ENCODE data around the gene SLC1A2.
A peak's percentile ranks its signal among the peaks of the same experiment; 100 is the strongest.

The SLC1A2 gene

GRCh38 chr11:35255514-35255913 is 163.8 kb downstream of the SLC1A2 start:
- TF ChIP-seq ZFP3 (CRISPR knock-in tag; IDR thresholded peaks at IDR 0.05) (no peak), GLIS3 (CRISPR knock-in tag; IDR thresholded peaks at IDR 0.05) (no peak), CREB5 (CRISPR knock-in tag; IDR thresholded peaks at IDR 0.05; ENCODE audit: low read depth) (no peak), PATZ1 (CRISPR knock-in tag; IDR thresholded peaks at IDR 0.05; ENCODE audit: borderline replicate concordance) (no peak), ESRRG (CRISPR knock-in tag; IDR thresholded peaks at IDR 0.05) (no peak), ISL1 (CRISPR knock-in tag; IDR thresholded peaks at IDR 0.05) (no peak), RARB (CRISPR knock-in tag; IDR thresholded peaks at IDR 0.05) (no peak)
- TF ChIP-seq, protein P1, sequence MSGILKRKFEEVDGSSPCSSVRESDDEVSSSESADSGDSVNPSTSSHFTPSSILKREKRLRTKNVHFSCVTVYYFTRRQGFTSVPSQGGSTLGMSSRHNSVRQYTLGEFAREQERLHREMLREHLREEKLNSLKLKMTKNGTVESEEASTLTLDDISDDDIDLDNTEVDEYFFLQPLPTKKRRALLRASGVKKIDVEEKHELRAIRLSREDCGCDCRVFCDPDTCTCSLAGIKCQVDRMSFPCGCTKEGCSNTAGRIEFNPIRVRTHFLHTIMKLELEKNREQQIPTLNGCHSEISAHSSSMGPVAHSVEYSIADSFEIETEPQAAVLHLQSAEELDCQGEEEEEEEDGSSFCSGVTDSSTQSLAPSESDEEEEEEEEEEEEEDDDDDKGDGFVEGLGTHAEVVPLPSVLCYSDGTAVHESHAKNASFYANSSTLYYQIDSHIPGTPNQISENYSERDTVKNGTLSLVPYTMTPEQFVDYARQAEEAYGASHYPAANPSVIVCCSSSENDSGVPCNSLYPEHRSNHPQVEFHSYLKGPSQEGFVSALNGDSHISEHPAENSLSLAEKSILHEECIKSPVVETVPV (CRISPR knock-in tag; IDR thresholded peaks at IDR 0.05), result no peak
- ATAC-seq, result no peak

DNA sequence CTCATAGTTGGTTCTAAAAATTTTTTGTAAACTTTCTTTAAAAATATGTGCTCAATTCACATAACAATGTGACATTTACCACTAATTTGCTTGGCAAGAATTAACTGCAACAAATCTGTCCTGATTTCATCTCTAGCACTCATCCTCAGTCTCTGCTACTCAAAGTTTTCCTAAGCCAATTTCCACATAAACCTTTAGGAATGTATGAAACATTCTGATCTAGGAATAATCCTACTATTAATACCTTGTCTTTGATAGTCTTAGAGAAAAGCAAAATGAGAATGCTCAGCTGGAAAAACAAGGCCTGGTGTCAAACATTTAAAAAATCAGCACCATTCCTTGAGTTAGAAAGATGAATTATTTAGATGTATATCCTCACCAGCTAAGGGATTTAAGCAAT is 166.1 kb downstream of the SLC1A2 start:
- TF ChIP-seq ISL1 (CRISPR knock-in tag; IDR thresholded peaks at IDR 0.05) (0 out of 2 replicates have a peak, but pooled peaks have one; percentile 12), POU6F1 (CRISPR knock-in tag; IDR thresholded peaks at IDR 0.05; ENCODE audit: borderline replicate concordance, low read depth) (no peak)
- ATAC-seq, result peak; percentile 66; the same call in 2 of the 3 replicates

DNA sequence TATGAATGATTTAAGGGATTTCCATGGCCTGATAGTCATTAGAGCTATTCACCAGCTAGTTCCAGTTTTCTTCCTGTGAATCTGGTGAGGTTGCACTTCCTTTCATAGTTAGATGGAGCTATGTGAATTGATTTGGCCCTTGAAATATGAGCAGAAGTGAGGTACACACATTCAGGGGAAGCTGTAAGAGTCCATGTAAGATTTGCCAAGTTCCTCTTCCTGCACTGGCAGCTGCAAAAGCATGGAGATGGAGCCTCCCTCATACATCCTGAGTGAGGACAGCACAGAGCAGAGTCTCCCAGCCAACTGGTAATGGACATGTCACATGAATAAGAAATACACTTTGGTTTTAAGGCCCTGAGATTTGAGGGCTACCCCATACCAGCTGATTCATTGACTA is 168.7 kb downstream of the SLC1A2 start:
- no peak for ATAC-seq
- TF ChIP-seq ISL1 (CRISPR knock-in tag; IDR thresholded peaks at IDR 0.05) (no peak), ZNF70 (CRISPR knock-in tag; IDR thresholded peaks at IDR 0.05) (no peak), ZFP30 (CRISPR knock-in tag; IDR thresholded peaks at IDR 0.05) (no peak), RARB (CRISPR knock-in tag; IDR thresholded peaks at IDR 0.05) (no peak)
- TF ChIP-seq, protein P1 (CRISPR knock-in tag; IDR thresholded peaks at IDR 0.05), result no peak

DNA sequence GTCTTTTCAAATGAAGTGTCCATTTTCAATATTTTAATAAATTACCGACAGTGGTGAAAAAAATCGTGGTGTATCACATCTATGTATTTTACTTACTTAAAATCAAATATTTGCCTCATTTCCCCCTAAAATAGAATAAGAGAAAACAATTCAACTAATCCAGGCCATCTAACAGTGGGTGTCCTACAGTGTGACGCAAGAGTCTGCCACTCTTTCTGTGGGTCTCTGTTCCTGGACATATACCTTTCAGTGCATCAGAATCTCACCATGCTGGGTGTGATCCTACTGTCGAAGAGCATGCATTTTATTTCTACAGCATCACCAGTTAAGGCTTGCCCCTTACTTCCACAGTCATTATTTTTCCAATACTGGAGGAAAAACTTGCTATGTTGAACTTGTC is 169.2 kb downstream of the SLC1A2 start:
- TF ChIP-seq ZC3H10 (CRISPR knock-in tag; IDR thresholded peaks at IDR 0.05) (no peak), ZNF8 (CRISPR knock-in tag; IDR thresholded peaks at IDR 0.05) (no peak)
- ATAC-seq, result no peak

DNA sequence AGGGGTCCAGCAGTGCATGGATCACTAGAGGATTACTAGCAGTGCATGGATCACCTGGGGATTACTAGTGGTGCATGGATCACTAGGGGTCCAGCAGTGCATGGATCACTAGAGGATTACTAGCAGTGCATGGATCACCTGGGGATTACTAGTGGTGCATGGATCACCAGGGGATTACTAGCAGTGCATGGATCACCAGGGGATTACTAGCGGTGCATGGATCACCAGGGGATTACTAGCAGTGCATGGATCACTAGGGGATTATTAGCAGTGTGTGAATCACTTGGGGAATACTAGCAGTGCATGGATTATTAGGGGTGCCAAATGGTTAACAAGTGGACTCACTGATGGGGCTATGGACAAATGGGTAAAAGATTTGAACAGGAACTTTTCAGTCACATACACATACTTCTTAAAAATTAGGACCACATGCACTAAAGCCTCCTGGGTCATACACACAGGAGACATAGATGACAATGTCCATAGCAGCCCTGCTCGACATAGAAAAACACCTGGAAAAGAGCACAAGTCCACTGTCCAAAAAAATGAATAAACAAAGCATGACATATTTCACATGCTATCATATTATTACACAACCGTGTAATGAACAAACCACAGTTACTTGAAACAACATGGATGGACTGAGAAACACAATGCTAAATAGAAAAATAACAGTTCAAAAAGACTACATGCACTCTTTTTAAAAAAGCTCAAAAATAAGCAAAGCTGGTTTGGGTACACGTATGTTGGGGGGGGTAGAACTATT is 170.6 kb downstream of the SLC1A2 start:
- TF ChIP-seq ZNF8 (CRISPR knock-in tag; IDR thresholded peaks at IDR 0.05), result no peak
- ATAC-seq, result no peak

GRCh38 chr11:35247863-35248262 is 171.5 kb downstream of the SLC1A2 start:
- ATAC-seq, result no peak
- TF ChIP-seq CSDC2 (CRISPR knock-in tag; IDR thresholded peaks at IDR 0.05), result no peak
- no peak for TF ChIP-seq RARB (CRISPR knock-in tag; IDR thresholded peaks at IDR 0.05)
- no peak for TF ChIP-seq TCF4 (CRISPR knock-in tag; IDR thresholded peaks at IDR 0.05; ENCODE audit: borderline replicate concordance)
- TF ChIP-seq, protein P2, sequence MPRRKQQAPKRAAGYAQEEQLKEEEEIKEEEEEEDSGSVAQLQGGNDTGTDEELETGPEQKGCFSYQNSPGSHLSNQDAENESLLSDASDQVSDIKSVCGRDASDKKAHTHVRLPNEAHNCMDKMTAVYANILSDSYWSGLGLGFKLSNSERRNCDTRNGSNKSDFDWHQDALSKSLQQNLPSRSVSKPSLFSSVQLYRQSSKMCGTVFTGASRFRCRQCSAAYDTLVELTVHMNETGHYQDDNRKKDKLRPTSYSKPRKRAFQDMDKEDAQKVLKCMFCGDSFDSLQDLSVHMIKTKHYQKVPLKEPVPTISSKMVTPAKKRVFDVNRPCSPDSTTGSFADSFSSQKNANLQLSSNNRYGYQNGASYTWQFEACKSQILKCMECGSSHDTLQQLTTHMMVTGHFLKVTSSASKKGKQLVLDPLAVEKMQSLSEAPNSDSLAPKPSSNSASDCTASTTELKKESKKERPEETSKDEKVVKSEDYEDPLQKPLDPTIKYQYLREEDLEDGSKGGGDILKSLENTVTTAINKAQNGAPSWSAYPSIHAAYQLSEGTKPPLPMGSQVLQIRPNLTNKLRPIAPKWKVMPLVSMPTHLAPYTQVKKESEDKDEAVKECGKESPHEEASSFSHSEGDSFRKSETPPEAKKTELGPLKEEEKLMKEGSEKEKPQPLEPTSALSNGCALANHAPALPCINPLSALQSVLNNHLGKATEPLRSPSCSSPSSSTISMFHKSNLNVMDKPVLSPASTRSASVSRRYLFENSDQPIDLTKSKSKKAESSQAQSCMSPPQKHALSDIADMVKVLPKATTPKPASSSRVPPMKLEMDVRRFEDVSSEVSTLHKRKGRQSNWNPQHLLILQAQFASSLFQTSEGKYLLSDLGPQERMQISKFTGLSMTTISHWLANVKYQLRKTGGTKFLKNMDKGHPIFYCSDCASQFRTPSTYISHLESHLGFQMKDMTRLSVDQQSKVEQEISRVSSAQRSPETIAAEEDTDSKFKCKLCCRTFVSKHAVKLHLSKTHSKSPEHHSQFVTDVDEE (CRISPR knock-in tag; IDR thresholded peaks at IDR 0.05), result no peak
- TF ChIP-seq ZNF70 (CRISPR knock-in tag; IDR thresholded peaks at IDR 0.05), result no peak
- no peak for TF ChIP-seq ZFP30 (CRISPR knock-in tag; IDR thresholded peaks at IDR 0.05)
- no peak for TF ChIP-seq ESRRG (CRISPR knock-in tag; IDR thresholded peaks at IDR 0.05)
- TF ChIP-seq TOX (CRISPR knock-in tag; IDR thresholded peaks at IDR 0.05; ENCODE audit: borderline replicate concordance), result no peak
- TF ChIP-seq, protein P1 (CRISPR knock-in tag; IDR thresholded peaks at IDR 0.05), result no peak
- TF ChIP-seq CREB5 (CRISPR knock-in tag; IDR thresholded peaks at IDR 0.05; ENCODE audit: low read depth), result no peak

All from SK-N-SH treated with all-trans-retinoic acid at 6 μM for 48 hours (cell line).